HepG2 (cell line): ENCODE measurements around the gene SIRT7. TPM values are rescaled to one million over a fixed set of nuclear protein-coding genes. Genes with fewer than 3 reads are reported as not detected.

Experiments used
- AHDC1 ChIP-seq: sonication (generic); formaldehyde crosslinking; IDR thresholded peaks from 2 replicates; pipeline ENCODE4 v1.5.1; 2020; ENCODE audit warnings: mild to moderate bottlenecking, missing genetic modification reagents, borderline replicate concordance
- ARID5B ChIP-seq: IDR thresholded peaks from 2 replicates; pipeline ENCODE4 v1.4.0; 2020; ENCODE audit warnings: mild to moderate bottlenecking, missing genetic modification reagents
- CENPX ChIP-seq: sonication (generic); formaldehyde crosslinking; IDR thresholded peaks from 2 replicates; pipeline ENCODE4 v1.9.0; 2021; ENCODE audit warnings: mild to moderate bottlenecking, missing genetic modification reagents, moderate library complexity
- HIC2 ChIP-seq: sonication (generic); formaldehyde crosslinking; IDR thresholded peaks from 2 replicates; pipeline ENCODE4 v1.9.0; 2022; ENCODE audit warnings: low read depth, missing genetic modification reagents
- NCOA2 ChIP-seq: sonication (generic); formaldehyde crosslinking; IDR thresholded peaks from 2 replicates; pipeline ENCODE4 v1.8.0; 2022; ENCODE audit warnings: inconsistent platforms
- SOX6 ChIP-seq, 2 experiments: fragments of 450-650 bp in 1 of 2; sonication (generic) in 1 of 2; formaldehyde crosslinking in 1 of 2; IDR thresholded peaks; 2 replicates each; pipeline versions ENCODE4 v1.4.0 to v1.6.1; 2017 to 2020; ENCODE audit warnings: antibody characterized with exemption in 1 of 2, mild to moderate bottlenecking in 1 of 2, missing genetic modification reagents in 1 of 2
- ZBTB43 ChIP-seq: sonication (generic); formaldehyde crosslinking; conservative IDR thresholded peaks from 2 replicates; pipeline ENCODE4 v1.4.0; 2020; ENCODE audit warnings: missing genetic modification reagents
- ZNF33B ChIP-seq: sonication (generic); formaldehyde crosslinking; IDR thresholded peaks from 2 replicates; pipeline ENCODE4 v1.5.1; 2020; ENCODE audit warnings: mild to moderate bottlenecking, missing genetic modification reagents
- ZNF687 ChIP-seq: sonication (generic); formaldehyde crosslinking; IDR thresholded peaks from 2 replicates; pipeline ENCODE4 v1.5.1; 2020; ENCODE audit warnings: mild to moderate bottlenecking, missing genetic modification reagents, moderate library complexity
- polyA plus RNA-seq, 8 experiments: library from polyadenylated mRNA; depleted of rRNA in 3 of 8; stranded (reverse) in 7 of 8; unstranded in 1 of 8; fragments of >200 nt; fragmentation: Illumina TruSeq in 4 of 8; extraction: Trizol in 4 of 8; gene quantifications; 2 replicates each; pipeline versions ENCODE4 v1.2.1 to v1.2.3, GENCODE V29; 2011 to 2016; ENCODE audit warnings: low read depth in 4 of 8, missing spikeins in 1 of 8, mixed read lengths in 1 of 8; ENCODE audit not compliant: insufficient read depth in 1 of 8
- total RNA-seq, 5 experiments: library from RNA; depleted of rRNA; stranded (reverse); fragments of >200 nt; fragmentation: Illumina TruSeq; extraction: Trizol; gene quantifications; 2 replicates each; pipeline ENCODE4 v1.2.3, GENCODE V29; 2016; ENCODE audit warnings: low read depth in 1 of 5

Gene SIRT7
- total and polyA plus RNA-seq, 2 of the 13 experiments (the other 11 are each of a cell fraction or from before 2014, with no cell fraction given): 8.3 to 24.8 TPM

GRCh38 chr17:81964081-81964849 is 46.3 kb upstream of the SIRT7 start (continued):
- TF ChIP-seq AHDC1 (CRISPR knock-in tag) (peak; percentile 18; the same call in 1 of the 2 replicates), ZNF33B (no peak), CENPX (CRISPR knock-in tag) (no peak), HIC2 (CRISPR knock-in tag) (0 out of 2 replicates have a peak, but pooled peaks have one; percentile 3), ARID5B (CRISPR knock-in tag) (peak; percentile 57; the same call in 1 of the 2 replicates), SOX6 (IDR thresholded peaks at IDR 0.05) (no peak), SOX6 (CRISPR knock-in tag; IDR thresholded peaks at IDR 0.05) (peak; percentile 75), ZBTB43 (CRISPR knock-in tag) (0 out of 2 replicates have a peak, but pooled peaks have one; percentile 34), ZNF687 (CRISPR knock-in tag) (peak; percentile 86), NCOA2 (0 out of 2 replicates have a peak, but pooled peaks have one; percentile 36)
